GM19438 (cell line): ENCODE measurements around the gene FMR1NB.

Experiments
- ATAC-seq: cut with Tn5 transposase; IDR thresholded peaks from one replicate; pipeline ENCODE4 v1.9.1; 2021; ENCODE audit warnings: low read depth; ENCODE audit not compliant: unreplicated experiment

FMR1NB gene, protein sequence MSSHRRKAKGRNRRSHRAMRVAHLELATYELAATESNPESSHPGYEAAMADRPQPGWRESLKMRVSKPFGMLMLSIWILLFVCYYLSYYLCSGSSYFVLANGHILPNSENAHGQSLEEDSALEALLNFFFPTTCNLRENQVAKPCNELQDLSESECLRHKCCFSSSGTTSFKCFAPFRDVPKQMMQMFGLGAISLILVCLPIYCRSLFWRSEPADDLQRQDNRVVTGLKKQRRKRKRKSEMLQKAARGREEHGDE

GRCh38 chrX:147981038-147981752 is at the start of gene FMR1NB:
Gene FMR1NB (plus strand): TSS chrX:147981337. CDS start chrX:147981403, 66 bp downstream.
- no peak for ATAC-seq

DNA sequence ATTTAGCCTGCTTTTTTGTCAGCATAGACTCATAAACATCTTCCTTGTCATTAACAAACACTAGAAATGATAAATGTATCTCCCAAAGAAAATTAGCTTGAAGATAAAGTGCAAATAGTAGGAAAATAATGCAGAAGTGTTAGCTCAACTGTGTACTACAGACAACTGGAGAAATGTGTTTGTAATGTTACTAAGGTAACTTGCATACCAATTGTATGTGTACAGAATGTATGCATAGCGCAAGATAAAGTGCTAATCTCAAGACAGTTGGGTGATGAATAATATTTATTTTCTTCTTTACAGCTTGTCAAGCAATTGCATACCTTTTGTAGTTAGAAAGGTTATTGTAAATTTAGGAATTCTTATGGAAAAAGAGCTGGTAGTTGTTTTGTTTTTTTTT is 47.3 kb upstream of the FMR1NB start:
- ATAC-seq, result no peak

DNA sequence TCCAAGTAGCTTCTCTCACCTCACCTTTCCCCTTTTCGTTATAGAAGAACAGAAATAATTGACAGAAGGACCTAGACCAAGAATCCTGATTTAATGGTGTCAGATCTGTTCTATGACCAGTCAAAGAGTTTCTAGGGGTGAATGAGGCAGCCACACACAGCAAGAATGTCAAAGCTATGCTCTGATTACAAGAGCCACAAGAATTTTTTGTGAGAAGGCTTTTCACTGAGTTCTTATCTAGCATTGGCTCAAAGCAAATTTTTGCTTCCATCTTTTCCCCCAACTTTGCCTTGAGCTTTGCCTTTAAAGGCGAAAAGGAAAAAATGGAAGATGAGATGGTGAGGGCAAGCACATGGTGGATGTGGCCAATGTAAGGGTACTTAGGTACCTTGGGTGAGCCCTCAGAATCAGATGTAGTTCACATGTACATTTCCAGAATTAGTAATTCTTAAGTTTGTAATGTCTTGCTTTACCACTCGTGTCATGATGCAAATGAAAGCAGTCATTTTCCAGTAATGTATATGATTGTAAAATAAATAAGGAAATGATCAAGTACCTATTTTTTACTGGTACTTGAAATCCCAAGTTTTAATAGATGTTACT is 45.9 kb upstream of the FMR1NB start:
- ATAC-seq, result no peak

GRCh38 chrX:147945286-147945685 is 35.9 kb upstream of the FMR1NB start:
- no peak for ATAC-seq

- ATAC-seq, result no peak
These were observed 32.6 kb upstream of the FMR1NB start for GRCh38 chrX:147948531-147948930.

DNA sequence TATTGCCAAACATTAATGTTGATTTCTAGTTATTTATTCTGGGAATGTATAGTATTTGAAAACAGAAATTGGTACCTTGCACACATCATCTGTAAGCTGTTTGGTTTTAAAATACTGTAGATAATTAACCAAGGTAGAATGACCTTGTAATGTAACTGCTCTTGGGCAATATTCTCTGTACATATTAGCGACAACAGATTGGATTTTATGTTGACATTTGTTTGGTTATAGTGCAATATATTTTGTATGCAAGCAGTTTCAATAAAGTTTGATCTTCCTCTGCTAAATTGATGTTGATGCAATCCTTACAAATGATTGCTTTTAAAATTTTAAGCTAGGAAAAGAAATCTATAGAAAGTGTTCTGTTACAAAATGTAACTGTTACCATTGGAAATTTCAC is 30.8 kb upstream of the FMR1NB start:
- ATAC-seq, result no peak

DNA sequence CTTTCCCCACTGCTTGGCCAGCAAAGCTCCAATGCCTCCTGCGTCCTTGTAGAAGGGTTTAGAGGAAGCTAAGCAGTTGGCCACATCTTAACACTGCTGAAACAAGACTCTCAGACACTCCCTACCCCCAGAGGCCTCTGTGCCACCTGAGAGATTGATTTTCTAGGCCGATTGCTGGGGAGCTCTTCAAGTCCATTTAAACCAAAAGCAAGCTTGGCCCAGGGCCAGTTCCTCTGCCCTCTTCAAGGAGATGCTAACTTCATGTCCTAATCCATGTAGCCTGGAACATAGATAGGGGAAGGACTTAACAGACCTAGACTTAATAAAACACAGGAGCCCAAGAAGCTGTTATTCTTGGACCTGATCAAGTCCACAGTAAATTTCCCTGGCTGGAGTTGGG is 27.2 kb upstream of the FMR1NB start:
- no peak for ATAC-seq

- ATAC-seq, result no peak
These were observed 23.8 kb upstream of the FMR1NB start for GRCh38 chrX:147957291-147957690.

- ATAC-seq, result no peak
These were observed 22.8 kb upstream of the FMR1NB start for GRCh38 chrX:147958291-147958690.

DNA sequence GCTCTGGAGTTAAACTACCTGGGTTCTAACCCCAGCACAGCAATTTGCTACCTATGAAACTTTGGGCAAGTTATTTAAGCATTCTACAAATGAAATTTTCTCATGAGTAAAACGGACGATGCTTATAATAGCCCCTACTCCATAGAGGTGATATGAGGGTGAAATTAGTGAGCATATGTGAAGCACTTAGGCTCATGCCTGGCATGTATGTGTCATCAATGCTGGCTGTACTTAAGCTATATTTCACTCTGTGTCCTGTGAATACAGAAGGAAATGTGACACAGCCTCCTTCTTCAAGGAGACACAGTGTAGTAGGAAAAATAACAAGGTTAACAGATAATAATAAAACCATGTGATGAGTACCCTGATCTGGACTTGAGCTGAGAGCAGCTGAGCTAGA is 20.4 kb upstream of the FMR1NB start:
- ATAC-seq, result no peak

DNA sequence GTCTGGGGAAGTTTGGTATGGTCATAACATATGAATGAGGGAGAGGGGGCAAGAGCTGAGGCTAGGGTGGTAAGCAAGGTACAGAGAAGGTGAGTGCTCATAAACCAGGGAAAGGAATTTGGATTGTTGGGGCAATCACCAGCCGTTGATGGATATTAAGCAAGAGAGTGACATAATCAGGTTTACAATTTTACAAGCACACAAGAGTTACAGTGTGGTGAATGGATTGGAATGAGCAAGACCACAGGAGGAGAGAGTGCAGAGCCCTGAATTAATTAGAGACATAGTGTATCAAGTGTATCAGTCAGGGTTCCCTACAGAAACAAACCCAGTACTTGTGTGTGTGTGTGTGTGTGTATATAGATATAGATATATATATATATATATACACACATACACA is 18.7 kb upstream of the FMR1NB start:
- no peak for ATAC-seq

DNA sequence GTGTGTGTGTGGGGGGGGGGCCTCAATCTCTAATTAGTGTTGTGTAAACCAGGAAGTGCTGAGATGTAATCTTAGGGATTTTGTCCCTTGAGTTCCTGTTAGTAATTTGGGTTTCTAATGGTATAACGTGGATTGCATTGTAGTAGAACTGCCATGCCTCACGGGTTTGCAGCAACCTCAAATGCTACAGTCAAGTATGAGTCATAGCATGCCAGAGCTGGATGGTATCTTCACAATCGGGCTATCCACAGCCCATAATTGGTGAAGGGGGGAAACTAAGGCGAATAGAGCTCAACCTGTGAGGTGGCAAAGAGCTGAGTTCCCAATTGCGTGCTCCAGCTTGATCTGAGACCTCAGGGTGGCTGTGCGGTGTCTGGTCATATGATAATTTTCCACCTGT is 2.2 kb upstream of the FMR1NB start:
- no peak for ATAC-seq

DNA sequence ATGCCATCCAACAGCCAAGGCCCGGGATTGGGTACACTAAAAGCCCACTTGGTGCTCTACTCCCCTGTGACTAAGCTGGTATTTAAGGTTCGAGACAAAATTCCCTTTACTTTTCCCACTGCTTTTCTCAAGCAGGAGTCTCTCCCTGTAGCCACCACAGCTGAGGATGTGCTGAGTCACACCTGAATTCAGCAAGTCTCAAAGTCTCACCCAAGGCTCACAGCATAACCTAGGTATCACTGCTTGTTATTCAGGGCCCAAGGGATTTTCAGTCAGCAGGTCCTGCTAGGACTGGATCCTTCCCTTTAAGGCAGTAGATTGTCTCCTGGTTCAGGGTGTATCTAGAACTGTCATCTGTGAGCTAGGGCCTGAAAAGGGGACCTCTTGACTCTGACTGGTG is 39.2 kb downstream of the FMR1NB start:
- ATAC-seq, result no peak

- peak; percentile 87 for ATAC-seq
These were observed 43.5 kb downstream of the FMR1NB start for GRCh38 chrX:148024425-148025148.

GRCh38 chrX:148035380-148035779 is 54.2 kb downstream of the FMR1NB start:
- no peak for ATAC-seq

- ATAC-seq, result no peak
These were observed 55.9 kb downstream of the FMR1NB start for GRCh38 chrX:148037020-148037419.

GRCh38 chrX:148043271-148043855 is 62.2 kb downstream of the FMR1NB start:
- no peak for ATAC-seq

DNA sequence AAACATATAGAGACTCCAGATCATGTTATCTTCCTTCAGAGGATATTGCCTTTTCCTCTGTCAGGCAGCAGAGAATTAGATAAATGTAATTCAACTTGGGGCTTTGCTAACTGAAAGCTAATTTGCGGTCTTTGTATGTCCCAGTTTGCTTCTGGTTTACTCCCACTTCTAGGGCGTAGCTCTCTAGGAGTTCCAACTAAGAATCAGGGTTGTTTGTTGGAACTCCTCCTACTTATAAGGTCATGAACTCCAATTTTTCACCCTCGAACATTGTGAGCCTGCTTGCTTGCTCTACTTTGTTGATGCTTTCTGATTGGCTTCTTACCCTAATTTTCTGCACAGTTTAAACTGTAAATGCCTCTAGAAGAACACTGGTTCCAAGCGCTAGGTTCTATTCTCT is 66.1 kb downstream of the FMR1NB start:
- no peak for ATAC-seq

- no peak for ATAC-seq
These were observed 68.3 kb downstream of the FMR1NB start for GRCh38 chrX:148049441-148049840.

DNA sequence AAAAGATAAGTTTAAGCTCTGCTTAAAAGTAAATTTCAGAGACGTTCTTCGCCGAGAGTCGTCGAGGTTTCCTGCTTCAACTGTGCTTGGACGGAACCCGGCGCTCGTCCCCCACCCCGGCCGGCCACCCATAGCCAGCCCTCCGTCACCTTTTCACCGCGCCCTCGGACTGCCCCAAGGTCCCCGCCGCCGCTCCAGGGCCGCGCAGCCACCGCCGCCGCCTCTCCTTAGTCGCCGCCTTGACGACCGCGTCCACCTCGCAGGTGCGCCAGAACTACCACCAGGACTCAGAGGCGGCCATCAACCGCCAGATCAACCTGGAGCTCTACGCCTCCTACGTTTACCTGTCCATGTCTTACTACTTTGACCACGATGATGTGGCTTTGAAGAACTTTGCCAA is 70.8 kb downstream of the FMR1NB start:
- ATAC-seq, result no peak

DNA sequence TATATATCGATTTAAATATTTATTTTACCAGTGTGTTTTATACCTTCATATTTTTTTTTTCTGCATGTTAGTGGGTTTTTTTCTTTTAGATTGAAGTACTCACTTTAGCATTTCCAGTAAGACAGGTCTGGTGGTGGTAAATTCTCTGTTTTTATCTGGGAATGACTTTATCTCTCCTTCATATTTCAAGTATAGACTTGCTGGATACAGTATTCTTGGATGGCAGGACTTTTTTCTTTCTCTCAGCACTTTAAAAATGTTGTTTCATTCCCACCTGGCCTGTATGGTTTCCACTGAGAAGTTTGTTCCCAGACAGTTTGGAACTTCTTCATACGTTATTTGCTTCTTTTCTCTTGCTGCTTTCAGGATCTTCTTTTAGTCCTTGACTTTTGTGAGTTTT is 86.1 kb downstream of the FMR1NB start:
- no peak for ATAC-seq
